ENCODE results near the gene ARL6IP5.

DNA sequence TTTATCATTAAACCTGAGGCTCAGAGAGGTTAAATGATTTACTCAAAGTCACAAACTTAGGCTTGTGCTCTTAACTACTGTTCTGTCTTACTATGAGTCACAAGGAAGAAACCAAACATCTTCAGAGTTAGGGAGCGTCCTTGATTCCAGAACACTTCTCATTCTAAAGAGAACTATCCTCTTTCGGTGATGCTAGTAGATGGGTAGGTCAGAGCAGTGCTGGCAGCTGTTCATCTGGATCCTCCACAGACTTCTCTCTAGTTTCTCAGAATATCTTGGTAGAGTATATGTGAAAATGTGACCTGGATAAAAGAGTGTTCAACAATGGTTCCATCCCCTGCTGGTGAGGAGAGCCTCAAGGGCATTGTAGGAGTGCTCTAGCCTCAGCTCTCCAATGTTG, 3.3 kb downstream of the ARL6IP5 start:
- TF ChIP-seq, protein P1, sequence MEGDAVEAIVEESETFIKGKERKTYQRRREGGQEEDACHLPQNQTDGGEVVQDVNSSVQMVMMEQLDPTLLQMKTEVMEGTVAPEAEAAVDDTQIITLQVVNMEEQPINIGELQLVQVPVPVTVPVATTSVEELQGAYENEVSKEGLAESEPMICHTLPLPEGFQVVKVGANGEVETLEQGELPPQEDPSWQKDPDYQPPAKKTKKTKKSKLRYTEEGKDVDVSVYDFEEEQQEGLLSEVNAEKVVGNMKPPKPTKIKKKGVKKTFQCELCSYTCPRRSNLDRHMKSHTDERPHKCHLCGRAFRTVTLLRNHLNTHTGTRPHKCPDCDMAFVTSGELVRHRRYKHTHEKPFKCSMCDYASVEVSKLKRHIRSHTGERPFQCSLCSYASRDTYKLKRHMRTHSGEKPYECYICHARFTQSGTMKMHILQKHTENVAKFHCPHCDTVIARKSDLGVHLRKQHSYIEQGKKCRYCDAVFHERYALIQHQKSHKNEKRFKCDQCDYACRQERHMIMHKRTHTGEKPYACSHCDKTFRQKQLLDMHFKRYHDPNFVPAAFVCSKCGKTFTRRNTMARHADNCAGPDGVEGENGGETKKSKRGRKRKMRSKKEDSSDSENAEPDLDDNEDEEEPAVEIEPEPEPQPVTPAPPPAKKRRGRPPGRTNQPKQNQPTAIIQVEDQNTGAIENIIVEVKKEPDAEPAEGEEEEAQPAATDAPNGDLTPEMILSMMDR (conservative IDR thresholded peaks at IDR 0.05 in 1 of 2, IDR thresholded peaks at IDR 0.05 in 1 of 2; ENCODE audit: extremely low read depth in 1 of 2, insufficient read depth in 1 of 2, low read depth in 1 of 2, low read length in 2 of 2) = no peak
- no peak for TF ChIP-seq EZH2 (IDR thresholded peaks at IDR 0.05; ENCODE audit: borderline replicate concordance, low read length)
